GM12878 (cell line): ENCODE measurements around the gene SH2D3A. TPM values are rescaled to one million over a fixed set of nuclear protein-coding genes. Genes with fewer than 3 reads are reported as not detected.

ENCODE experiments used
- ATAC-seq: fragments of 200-7000 bp; cut with Tn5 transposase; 3 replicates; pipeline ENCODE4 v1.9.1; 2020; ENCODE audit warnings: mild to moderate bottlenecking, moderate library complexity
- BruUV-seq: library from RNA; stranded (reverse); fragments of 400-500 nt; replicated peaks from 2 replicates; lab custom pipeline; 2021; lab: Mats Ljungman, UMichigan
- CTCF ChIA-PET: fragments of 300-600 bp; sonication (Branson Sonifier 250); formaldehyde crosslinking; extraction: SDS; loops from one replicate; lab custom pipeline; 2021; ENCODE audit warnings: inconsistent platforms; lab: Yijun Ruan, JAX
- POLR2A ChIA-PET: fragments of 350-600 bp; formaldehyde crosslinking; extraction: SDS; loops from one replicate; lab custom pipeline; 2021; ENCODE audit warnings: inconsistent platforms; lab: Charles Lee
- RAD21 ChIA-PET: fragments of 300-600 bp; sonication (Branson Sonifier 250); formaldehyde crosslinking; loops from one replicate; lab custom pipeline; 2023; ENCODE audit warnings: antibody characterized with exemption; ENCODE audit not compliant: unreplicated experiment; lab: Charles Lee
- SMC1A ChIA-PET: fragments of 300-600 bp; sonication (Branson Sonifier 250); formaldehyde crosslinking; loops from one replicate; lab custom pipeline; 2023; ENCODE audit not compliant: unreplicated experiment, uncharacterized antibody; lab: Charles Lee
- DNase-seq: peaks from one replicate; pipeline ENCODE4 v3.0.0-alpha.2; 2011; ENCODE audit warnings: low read depth, low spot score
- FAIRE-seq: peaks from 3 replicates; lab custom pipeline; 2011; peaks lifted over from hg19 to GRCh38; lab: Jason Lieb, UNC
- H2AFZ ChIP-seq: 2 replicates; pipeline ENCODE4 v1.6.0; 2011; ENCODE audit warnings: low read depth, low read length, control low read depth; ENCODE audit not compliant: control insufficient read depth
- H3K27ac ChIP-seq: 2 replicates; pipeline ENCODE4 v1.5.1; 2011; ENCODE audit warnings: control low read depth; ENCODE audit not compliant: control insufficient read depth, insufficient read depth
- H3K27me3 ChIP-seq, 2 experiments: replicated peaks in 1 of 2; 2 replicates each; pipeline versions ENCODE4 v1.6.0 to v1.6.1; 2011; ENCODE audit warnings: low read length in 1 of 2; ENCODE audit not compliant: control insufficient read depth in 2 of 2, insufficient read depth in 2 of 2
- H3K36me3 ChIP-seq, 2 experiments: 2 replicates each; pipeline ENCODE4 v1.5.1; 2011; ENCODE audit warnings: low read length in 1 of 2; ENCODE audit not compliant: control insufficient read depth in 2 of 2, insufficient read depth in 2 of 2
- H3K4me1 ChIP-seq: 2 replicates; pipeline ENCODE4 v1.6.1; 2011; ENCODE audit warnings: mild to moderate bottlenecking, low read length, moderate library complexity, mixed read lengths; ENCODE audit not compliant: control insufficient read depth, insufficient read depth
- H3K4me2 ChIP-seq: 2 replicates; pipeline ENCODE4 v1.6.0; 2011; ENCODE audit warnings: control low read depth; ENCODE audit not compliant: control insufficient read depth, insufficient read depth
- H3K4me3 ChIP-seq: fragments of 200-600 bp; sonication (generic); 2 replicates; pipeline ENCODE4 v1.5.1; 2016
- H3K79me2 ChIP-seq: 2 replicates; pipeline ENCODE4 v1.6.0; 2011; ENCODE audit warnings: low read length; ENCODE audit not compliant: control insufficient read depth, insufficient read depth
- H3K9ac ChIP-seq: 2 replicates; pipeline ENCODE4 v1.8.0; 2011; ENCODE audit warnings: low read length, control low read depth, mixed read lengths; ENCODE audit not compliant: control insufficient read depth, insufficient read depth
- H3K9me3 ChIP-seq: replicated peaks from 3 replicates; pipeline ENCODE4 v1.5.1; 2011; ENCODE audit warnings: mild to moderate bottlenecking, low read length; ENCODE audit not compliant: control insufficient read depth, insufficient read depth
- H4K20me1 ChIP-seq: 2 replicates; pipeline ENCODE4 v1.6.0; 2011; ENCODE audit not compliant: control insufficient read depth, insufficient read depth
- ATF3 ChIP-seq: IDR thresholded peaks from 2 replicates; pipeline ENCODE4 v1.6.1; 2011; ENCODE audit warnings: low read depth, mild to moderate bottlenecking, low read length, moderate library complexity, borderline replicate concordance; ENCODE audit errors: extremely low read depth
- CEBPB ChIP-seq, 2 experiments: fragments of 150-350 bp in 1 of 2; IDR thresholded peaks; 2 replicates each; pipeline ENCODE4 v1.6.1; 2012 to 2014; ENCODE audit warnings: low read depth in 2 of 2, low read length in 2 of 2, borderline replicate concordance in 1 of 2, inconsistent platforms in 1 of 2
- CHD1 ChIP-seq: IDR thresholded peaks from 2 replicates; pipeline ENCODE4 v1.6.1; 2012; ENCODE audit warnings: low read depth, low read length, improper control_type of control experiment
- MYB ChIP-seq: fragments of 150-350 bp; IDR thresholded peaks from 2 replicates; pipeline ENCODE4 v1.6.1; 2014; ENCODE audit warnings: mild to moderate bottlenecking, low read depth, low read length, borderline replicate concordance
- RUNX3 ChIP-seq: IDR thresholded peaks from 2 replicates; pipeline ENCODE4 v1.6.1; 2012; ENCODE audit warnings: low read length, inconsistent platforms
- SIX5 ChIP-seq: IDR thresholded peaks from 2 replicates; pipeline ENCODE4 v1.6.1; 2011; ENCODE audit warnings: mild to moderate bottlenecking, low read depth, low read length, moderate library complexity; ENCODE audit not compliant: severe bottlenecking
- SMAD1 ChIP-seq: fragments of 450-650 bp; IDR thresholded peaks from 2 replicates; pipeline ENCODE4 v1.6.1; 2018; ENCODE audit warnings: mild to moderate bottlenecking, low read depth; ENCODE audit not compliant: partially characterized antibody
- SMAD5 ChIP-seq: IDR thresholded peaks from 2 replicates; pipeline ENCODE4 v1.6.1; 2016; ENCODE audit warnings: antibody characterized with exemption, low read depth
- SMARCA5 ChIP-seq: fragments of 450-650 bp; IDR thresholded peaks from 2 replicates; pipeline ENCODE4 v1.6.1; 2017; ENCODE audit warnings: mild to moderate bottlenecking
- SMC3 ChIP-seq: IDR thresholded peaks from 2 replicates; pipeline ENCODE4 v1.6.1; 2011; ENCODE audit warnings: low read length, improper control_type of control experiment, borderline replicate concordance
- TCF3 ChIP-seq: IDR thresholded peaks from 2 replicates; pipeline ENCODE4 v1.6.1; 2012; ENCODE audit warnings: low read depth, mild to moderate bottlenecking, low read length, borderline replicate concordance; ENCODE audit not compliant: insufficient read depth
- ZNF217 ChIP-seq: fragments of 450-650 bp; IDR thresholded peaks from 2 replicates; pipeline ENCODE4 v1.6.1; 2017; ENCODE audit warnings: antibody characterized with exemption, mild to moderate bottlenecking
- ZNF384 ChIP-seq: IDR thresholded peaks from 2 replicates; pipeline ENCODE4 v1.6.1; 2012; ENCODE audit warnings: low read depth, mild to moderate bottlenecking, low read length, improper control_type of control experiment, borderline replicate concordance
- WGBS: methylation state at CpG from one replicate; pipeline ENCODE4 v1.1.6; 2016; ENCODE audit warnings: low lambda C conversion rate; ENCODE audit not compliant: insufficient replicate concordance, insufficient coverage; ENCODE audit errors: missing lambda C conversion rate; 5-methylcytosine and 5-hydroxymethylcytosine counted together
- in situ Hi-C: fragments of 300-500 bp; cut with MboI; formaldehyde crosslinking; loops from 9 replicates; pipeline ENCODE4 v1.14.3; 2018; ENCODE audit warnings: mixed read lengths
- intact Hi-C: fragments of 100-400 bp; cut with micrococcal nuclease; formaldehyde crosslinking; loops from one replicate; pipeline ENCODE4 v1.14.2; 2022; ENCODE audit not compliant: unreplicated experiment
- polyA plus RNA-seq, 11 experiments: library from polyadenylated mRNA; depleted of rRNA in 4 of 11; unstranded in 6 of 11; stranded (reverse) in 5 of 11; fragments of >200 nt; fragmentation: Nextera tagmentation in 4 of 11; fragmentation: Illumina TruSeq in 1 of 11; extraction: Ambion mirVana in 4 of 11; extraction: Trizol in 1 of 11; gene quantifications; 1 replicate in 1 of 11; 2 replicates in 10 of 11; pipeline versions ENCODE4 v1.2.1 to v1.2.3, GENCODE V29; 2011 to 2016; ENCODE audit warnings: inconsistent platforms in 2 of 11, missing spikeins in 2 of 11, low read depth in 1 of 11
- total RNA-seq, 4 experiments: library from RNA; depleted of rRNA in 3 of 4; stranded (reverse); fragments of >200 nt in 3 of 4; fragmentation: Illumina TruSeq in 1 of 4; extraction: Trizol in 1 of 4; gene quantifications; 2 replicates each; pipeline versions ENCODE4 v1.2.1 to v1.2.3, GENCODE V29; 2013 to 2021
- TF ChIP-seq, protein P1 (sequence below): IDR thresholded peaks from 2 replicates; pipeline ENCODE4 v1.6.1; 2012; ENCODE audit warnings: low read depth, low read length, improper control_type of control experiment
- TF ChIP-seq, protein P2 (sequence below): fragments of 150-350 bp; IDR thresholded peaks from 2 replicates; pipeline ENCODE4 v1.6.1; 2016; ENCODE audit warnings: low read depth, low read length
- TF ChIP-seq, protein P3 (sequence below): IDR thresholded peaks from 2 replicates; pipeline ENCODE4 v1.6.1; 2012; ENCODE audit warnings: low read depth, low read length, improper control_type of control experiment

SH2D3A gene
- total and polyA plus RNA-seq, 10 of the 15 experiments (the other 5 are each of a cell fraction or from before 2014, with no cell fraction given), result 0.77 to 24.4 (median 9.5) TPM

DNA sequence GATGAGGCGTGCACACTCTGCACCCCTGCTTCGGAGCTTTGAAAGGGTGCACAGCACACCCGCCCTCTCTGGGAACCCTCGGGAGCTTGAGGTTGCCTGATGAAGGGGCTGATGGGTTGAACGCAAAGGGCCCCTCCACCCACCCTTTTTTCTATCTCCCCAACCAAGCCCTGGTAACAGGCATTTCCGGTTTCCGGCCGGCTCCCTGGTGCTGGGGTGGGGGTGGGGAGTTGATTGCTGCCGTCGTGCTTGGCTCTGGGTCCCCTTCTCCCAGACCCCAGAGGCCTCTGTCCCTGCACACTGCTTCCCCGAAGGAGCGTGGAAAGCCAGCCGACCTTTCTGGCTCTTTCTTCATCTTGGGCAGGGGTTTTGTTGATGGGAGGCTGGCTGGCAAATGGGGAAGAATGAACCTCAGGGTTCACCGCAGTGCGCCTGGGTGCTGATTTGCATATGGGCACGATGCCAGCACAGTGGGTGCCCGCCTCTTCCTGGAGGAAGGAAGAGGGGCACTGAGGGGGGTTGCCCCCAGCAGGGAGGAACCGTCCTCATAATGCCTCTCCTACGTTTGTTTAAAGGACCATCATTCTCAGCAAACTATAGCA is 34.4 kb upstream of the SH2D3A start:
- ChIA-PET CTCF (interaction anchor here (0.5 to 6.5 kb wide), 9 partner anchors 14 to 675 kb away, joined by 3 to 47 read pairs (median 5); partner anchors contain the start of genes GPR108 and VAV1), SMC1A (interaction anchor here (0.8 to 4.2 kb wide), 13 partner anchors 11 to 63 kb away, joined by 3 to 28 read pairs (median 11); partner anchors contain the start of genes GPR108, SH2D3A and VAV1), RAD21 (interaction anchor here (0.6 to 4.8 kb wide), 10 partner anchors 8 to 285 kb away, joined by 3 to 98 read pairs (median 6); partner anchors contain the start of genes GPR108 and VAV1), POLR2A (interaction anchor here (0.5 to 5.8 kb wide), 11 partner anchors 10 to 199 kb away, joined by 3 to 72 read pairs (median 4); partner anchors contain the start of gene VAV1)
- peaks cover 0 to 3% of the 10 kb centered on the region in 2 experiments; a peak in 2 of 4 replicates for H3K36me3 ChIP-seq
- WGBS, result 0% methylated on average over 18 of the region's 19 CpGs
- intact Hi-C loops (loop anchor here (1.0 to 2.0 kb wide), 3 partner anchors 29 to 65 kb away; partner anchors contain the start of genes GPR108 and VAV1), in situ Hi-C loops (no loop called here)
- H3K4me1 ChIP-seq, result peaks cover 25% of the 10 kb centered on the region
- H3K79me2 ChIP-seq, result peaks cover 63% of the 10 kb centered on the region
- H3K27me3 ChIP-seq, result no peaks in the 10 kb centered on the region
- H2AFZ ChIP-seq, result peak overlapping the region; percentile 47
- no peaks in the 10 kb centered on the region for H4K20me1 ChIP-seq
- TSS peak; percentile 51 for BruUV-seq
- FAIRE-seq, result peak; percentile 49
- peak overlapping the region; percentile 100 for H3K4me2 ChIP-seq
- peak overlapping the region; percentile 89 for H3K27ac ChIP-seq
- ATAC-seq, result peak; percentile 81
- peak overlapping the region; percentile 66 for H3K4me3 ChIP-seq
- H3K9ac ChIP-seq, result peak overlapping the region; percentile 83
- DNase-seq, result peak; percentile 85
- H3K9me3 ChIP-seq, result no peaks in the 10 kb centered on the region
- TF ChIP-seq ZNF217, result peak; percentile 54
- TF ChIP-seq, protein P1, sequence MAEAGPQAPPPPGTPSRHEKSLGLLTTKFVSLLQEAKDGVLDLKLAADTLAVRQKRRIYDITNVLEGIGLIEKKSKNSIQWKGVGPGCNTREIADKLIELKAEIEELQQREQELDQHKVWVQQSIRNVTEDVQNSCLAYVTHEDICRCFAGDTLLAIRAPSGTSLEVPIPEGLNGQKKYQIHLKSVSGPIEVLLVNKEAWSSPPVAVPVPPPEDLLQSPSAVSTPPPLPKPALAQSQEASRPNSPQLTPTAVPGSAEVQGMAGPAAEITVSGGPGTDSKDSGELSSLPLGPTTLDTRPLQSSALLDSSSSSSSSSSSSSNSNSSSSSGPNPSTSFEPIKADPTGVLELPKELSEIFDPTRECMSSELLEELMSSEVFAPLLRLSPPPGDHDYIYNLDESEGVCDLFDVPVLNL, result no peak
- peak; percentile 95 for TF ChIP-seq SMAD1
- TF ChIP-seq TCF3, result no peak
- no peak for TF ChIP-seq CHD1
- TF ChIP-seq SMAD5, result peak; percentile 29; the same call in 1 of the 2 replicates
- TF ChIP-seq SMC3, result no peak
- TF ChIP-seq MYB, result no peak
- TF ChIP-seq SIX5, result peak; percentile 10
- peak; percentile 39; the same call in 1 of the 2 replicates for TF ChIP-seq ZNF384
- TF ChIP-seq ATF3, result no peak
- TF ChIP-seq, protein P2, sequence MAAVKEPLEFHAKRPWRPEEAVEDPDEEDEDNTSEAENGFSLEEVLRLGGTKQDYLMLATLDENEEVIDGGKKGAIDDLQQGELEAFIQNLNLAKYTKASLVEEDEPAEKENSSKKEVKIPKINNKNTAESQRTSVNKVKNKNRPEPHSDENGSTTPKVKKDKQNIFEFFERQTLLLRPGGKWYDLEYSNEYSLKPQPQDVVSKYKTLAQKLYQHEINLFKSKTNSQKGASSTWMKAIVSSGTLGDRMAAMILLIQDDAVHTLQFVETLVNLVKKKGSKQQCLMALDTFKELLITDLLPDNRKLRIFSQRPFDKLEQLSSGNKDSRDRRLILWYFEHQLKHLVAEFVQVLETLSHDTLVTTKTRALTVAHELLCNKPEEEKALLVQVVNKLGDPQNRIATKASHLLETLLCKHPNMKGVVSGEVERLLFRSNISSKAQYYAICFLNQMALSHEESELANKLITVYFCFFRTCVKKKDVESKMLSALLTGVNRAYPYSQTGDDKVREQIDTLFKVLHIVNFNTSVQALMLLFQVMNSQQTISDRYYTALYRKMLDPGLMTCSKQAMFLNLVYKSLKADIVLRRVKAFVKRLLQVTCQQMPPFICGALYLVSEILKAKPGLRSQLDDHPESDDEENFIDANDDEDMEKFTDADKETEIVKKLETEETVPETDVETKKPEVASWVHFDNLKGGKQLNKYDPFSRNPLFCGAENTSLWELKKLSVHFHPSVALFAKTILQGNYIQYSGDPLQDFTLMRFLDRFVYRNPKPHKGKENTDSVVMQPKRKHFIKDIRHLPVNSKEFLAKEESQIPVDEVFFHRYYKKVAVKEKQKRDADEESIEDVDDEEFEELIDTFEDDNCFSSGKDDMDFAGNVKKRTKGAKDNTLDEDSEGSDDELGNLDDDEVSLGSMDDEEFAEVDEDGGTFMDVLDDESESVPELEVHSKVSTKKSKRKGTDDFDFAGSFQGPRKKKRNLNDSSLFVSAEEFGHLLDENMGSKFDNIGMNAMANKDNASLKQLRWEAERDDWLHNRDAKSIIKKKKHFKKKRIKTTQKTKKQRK, result no peak
- TF ChIP-seq, protein P3, sequence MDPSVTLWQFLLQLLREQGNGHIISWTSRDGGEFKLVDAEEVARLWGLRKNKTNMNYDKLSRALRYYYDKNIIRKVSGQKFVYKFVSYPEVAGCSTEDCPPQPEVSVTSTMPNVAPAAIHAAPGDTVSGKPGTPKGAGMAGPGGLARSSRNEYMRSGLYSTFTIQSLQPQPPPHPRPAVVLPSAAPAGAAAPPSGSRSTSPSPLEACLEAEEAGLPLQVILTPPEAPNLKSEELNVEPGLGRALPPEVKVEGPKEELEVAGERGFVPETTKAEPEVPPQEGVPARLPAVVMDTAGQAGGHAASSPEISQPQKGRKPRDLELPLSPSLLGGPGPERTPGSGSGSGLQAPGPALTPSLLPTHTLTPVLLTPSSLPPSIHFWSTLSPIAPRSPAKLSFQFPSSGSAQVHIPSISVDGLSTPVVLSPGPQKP, result peak; percentile 81
- peak; percentile 96 for TF ChIP-seq SMARCA5
- TF ChIP-seq CEBPB (IDR thresholded peaks at IDR 0.05; ENCODE audit: borderline replicate concordance in 1 of 2, low read depth in 2 of 2, low read length in 2 of 2), result no peak
- TF ChIP-seq RUNX3, result peak; percentile 62
